ENCODE measurements around the gene GINS2.

Gene GINS2

GRCh38 chr16:85665929-85666328 lies 22.8 kb downstream of the GINS2 start:
- DNase-seq = no peak

- DNase-seq = no peak
Observed at GRCh38 chr16:85665373-85665740, 23.4 kb downstream of the GINS2 start.

DNA sequence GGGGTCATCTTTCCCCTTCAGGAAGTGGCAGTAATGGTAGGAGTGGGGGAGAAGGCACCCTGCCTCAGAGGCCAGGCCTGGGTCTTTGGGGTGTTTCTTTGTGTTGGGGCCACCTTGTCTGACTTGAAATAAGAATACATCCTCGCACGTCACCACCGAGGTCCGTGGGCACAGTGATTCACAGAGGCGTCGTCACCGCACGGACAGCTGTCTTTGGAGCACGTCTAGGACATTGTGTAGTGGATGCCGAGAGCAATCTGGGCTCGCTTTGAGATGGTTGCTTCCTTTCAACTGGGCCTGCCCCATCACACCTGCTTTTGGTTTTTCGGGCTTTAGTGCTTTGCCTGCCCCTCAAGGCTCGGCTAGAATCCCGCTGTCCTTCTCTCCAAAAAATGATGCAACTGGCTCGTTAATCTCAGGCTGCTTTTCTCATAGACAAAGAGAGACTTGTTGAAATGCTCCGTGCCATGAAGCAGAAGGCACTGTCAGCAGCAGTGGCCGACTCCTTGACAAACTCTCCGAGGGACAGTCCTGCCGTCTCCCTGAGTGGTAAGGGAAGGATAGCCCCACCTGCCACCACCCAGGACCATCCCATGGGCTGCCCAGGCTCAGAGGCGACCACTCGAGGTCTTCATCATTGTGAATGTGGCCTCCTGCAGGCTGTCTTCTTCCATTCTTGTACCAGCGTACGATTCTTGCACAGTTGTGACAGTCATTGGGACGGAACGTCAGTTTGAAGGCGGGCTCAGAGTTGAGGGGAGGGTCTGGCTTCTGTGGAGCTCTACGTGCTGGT lies 24.0 kb downstream of the GINS2 start:
- DNase-seq = no peak

DNA sequence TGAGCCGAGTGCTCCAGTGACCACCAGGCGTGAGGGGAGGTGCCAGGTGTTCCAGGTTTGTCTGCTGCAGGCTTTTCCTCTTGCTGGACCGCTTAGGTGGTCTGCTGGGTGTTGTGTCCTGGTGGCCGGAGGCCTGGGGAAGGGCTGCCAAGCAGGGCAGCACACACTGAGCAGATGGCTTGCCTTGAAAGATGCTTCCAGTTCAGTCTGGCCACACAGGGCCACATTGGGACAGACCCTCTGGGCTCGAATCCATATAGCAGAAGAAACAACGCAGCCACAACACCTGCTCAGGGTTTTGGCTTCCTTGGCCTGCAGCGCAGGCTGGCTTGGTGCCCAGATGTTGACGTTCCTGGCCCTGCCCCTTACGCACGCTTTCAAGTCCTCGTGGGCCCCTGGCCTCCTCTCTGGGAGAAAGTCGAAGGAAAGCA lies 24.8 kb downstream of the GINS2 start:
- no peak for DNase-seq

GRCh38 chr16:85662976-85663830 lies 25.6 kb downstream of the GINS2 start:
- DNase-seq = no peak

DNA sequence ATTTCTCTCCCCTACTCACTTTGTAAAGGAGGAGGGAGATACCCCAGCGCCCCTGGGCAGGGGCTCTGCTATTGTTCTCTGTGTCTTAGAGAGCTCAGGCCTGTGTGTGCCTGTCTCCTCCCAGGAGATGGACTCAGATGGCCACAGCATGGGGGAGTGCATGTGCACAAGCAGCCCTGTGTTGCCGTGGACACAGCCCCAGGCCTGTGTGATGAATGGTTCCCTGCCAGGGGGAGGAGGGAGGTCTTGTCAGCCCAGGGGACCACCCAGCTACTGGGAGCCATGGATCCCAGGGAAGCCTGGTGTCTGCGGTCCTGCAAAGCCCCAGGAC lies 26.3 kb downstream of the GINS2 start:
- DNase-seq = no peak

- no peak for DNase-seq
Observed at GRCh38 chr16:85661740-85662481, 26.8 kb downstream of the GINS2 start.

GRCh38 chr16:85660843-85661739 lies 27.7 kb downstream of the GINS2 start:
- DNase-seq = no peak

DNA sequence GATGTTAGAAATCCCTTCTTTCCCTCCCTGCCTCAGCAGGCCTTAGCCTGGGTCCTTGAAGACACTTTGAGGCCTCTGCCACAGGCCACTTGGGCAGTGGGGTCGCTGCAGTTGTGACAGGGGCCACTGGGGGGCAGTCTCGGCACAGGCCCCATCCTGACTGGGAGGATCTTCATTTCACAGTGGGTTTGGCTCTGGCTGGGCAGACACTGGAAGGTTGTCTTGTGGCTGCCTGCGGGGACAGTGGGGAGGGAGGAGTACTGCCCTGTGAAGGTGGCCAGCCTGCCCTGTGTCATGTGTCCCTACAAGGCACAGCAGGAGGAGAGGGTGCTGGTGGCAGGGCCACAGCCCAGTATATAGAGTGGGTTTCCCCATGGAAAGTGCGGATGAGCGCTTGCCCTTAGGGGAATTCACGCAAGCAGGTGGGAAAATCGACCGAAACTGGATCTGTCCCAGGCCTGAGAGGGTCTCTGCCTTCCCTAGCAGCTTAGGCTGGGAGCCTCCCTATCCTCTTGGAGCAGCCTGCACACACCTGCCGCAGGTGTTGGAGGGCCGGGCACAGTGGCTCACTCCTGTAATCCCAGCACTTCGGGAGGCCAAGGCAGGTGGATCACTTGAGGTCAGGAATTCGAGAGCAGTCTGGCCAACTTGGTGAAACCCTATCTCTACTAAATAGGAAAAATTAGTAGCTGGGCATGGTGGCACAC lies 28.8 kb downstream of the GINS2 start:
- DNase-seq = peak; percentile 68

DNA sequence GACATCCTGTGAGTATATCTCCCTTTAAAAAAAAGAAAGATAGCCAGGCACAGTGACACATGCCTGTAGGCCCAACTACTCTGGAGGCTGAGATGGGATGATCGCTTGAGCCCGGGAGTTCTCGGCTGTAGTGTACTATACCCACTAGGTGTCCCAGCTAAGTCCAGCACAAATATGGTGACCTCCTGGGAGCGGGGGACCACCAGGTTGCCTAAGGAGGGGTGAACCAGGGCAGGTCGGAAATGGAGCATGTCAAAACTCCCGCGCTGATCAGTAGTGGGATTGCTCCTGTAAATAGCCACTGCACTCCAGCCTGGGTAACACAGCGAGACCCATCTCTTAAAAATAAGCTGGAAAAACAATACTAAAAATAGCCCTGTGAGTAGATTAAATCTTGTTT lies 29.4 kb downstream of the GINS2 start:
- DNase-seq = no peak

DNA sequence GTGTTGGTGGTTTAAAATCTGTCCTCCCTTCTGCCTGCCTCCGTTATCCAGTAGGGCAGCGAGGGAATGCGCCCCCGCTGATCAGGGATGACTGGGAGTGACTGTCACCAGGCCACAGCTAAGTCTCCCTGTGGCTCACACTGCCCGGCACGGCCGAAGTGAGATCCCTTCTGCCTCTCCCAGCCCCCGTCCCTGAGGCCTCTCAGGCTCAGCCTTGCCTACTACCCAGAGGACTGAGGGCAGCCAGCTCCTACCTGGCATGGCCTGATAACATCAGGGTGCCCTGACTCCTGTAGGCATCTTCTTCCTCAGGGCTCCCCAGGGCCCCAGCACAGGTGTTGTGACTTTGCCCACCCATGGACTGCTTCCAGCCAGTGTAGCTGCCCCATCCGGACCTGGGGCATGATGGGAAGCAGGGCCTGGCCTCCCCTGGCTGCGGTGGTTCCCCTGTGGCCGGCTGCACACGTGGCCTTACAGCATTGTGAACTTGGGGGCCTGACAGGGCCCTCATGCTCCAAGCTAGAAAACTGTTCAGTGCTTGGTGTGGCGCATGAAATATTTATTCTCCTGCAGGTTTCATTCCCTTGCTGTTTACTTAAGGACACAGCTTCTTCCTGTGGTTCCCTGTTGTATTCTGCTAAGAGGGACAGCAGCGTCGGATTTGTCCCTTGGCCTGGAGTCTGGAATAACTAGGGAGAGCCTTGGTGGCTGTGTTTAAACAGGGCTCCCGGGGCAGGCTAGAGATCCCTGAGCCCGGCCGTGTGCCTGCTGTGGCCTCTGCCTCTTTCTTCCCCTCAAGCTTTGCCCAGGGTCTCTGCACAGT lies 30.0 kb downstream of the GINS2 start:
- DNase-seq = no peak

- no peak for DNase-seq
Observed at GRCh38 chr16:85657996-85658395, 30.8 kb downstream of the GINS2 start.

- no peak for DNase-seq
Observed at GRCh38 chr16:85657267-85657650, 31.5 kb downstream of the GINS2 start.

DNA sequence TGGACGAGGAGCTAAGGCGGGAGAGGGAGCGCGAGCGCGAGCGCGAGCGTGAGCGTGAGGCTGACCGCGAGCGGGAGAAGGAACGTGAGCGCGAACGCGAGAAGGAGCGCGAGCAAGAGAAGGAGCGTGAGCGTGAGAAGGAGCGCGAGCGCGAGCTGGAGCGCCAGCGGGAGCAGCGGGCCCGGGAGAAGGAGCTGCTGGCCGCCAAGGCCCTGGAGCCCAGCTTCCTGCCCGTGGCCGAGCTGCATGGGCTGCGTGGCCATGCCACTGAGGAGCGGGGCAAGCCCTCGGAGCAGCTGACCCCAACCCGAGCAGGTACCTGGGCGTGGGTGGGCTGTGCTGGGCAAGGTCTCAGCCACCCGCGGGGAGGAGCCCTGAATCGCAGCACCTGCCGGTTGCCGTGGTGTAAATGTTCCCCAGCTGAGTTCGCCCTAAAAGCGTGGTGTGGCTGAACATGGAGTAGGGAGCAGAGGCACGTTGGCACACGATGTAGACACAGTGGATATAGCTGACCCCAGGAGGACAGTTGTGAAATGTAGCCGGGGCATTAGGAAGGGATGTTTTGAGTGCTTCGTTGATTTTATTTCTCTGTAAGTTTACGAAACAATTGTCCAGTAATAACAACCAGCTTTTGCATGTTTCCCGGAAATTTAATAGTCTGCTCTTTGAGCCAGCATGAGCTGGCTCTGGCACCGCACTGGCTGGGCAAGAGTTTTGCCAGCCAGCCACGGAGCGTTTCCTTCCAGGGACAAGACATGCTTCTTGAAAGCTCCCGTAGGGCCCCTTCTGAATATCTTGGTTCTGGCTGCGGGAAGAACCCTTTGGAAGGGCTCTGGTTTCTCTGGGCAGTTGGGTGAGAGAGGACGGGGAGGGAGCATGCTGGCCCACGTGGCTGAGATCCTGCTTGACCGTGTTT lies 32.1 kb downstream of the GINS2 start:
- DNase-seq = no peak

DNA sequence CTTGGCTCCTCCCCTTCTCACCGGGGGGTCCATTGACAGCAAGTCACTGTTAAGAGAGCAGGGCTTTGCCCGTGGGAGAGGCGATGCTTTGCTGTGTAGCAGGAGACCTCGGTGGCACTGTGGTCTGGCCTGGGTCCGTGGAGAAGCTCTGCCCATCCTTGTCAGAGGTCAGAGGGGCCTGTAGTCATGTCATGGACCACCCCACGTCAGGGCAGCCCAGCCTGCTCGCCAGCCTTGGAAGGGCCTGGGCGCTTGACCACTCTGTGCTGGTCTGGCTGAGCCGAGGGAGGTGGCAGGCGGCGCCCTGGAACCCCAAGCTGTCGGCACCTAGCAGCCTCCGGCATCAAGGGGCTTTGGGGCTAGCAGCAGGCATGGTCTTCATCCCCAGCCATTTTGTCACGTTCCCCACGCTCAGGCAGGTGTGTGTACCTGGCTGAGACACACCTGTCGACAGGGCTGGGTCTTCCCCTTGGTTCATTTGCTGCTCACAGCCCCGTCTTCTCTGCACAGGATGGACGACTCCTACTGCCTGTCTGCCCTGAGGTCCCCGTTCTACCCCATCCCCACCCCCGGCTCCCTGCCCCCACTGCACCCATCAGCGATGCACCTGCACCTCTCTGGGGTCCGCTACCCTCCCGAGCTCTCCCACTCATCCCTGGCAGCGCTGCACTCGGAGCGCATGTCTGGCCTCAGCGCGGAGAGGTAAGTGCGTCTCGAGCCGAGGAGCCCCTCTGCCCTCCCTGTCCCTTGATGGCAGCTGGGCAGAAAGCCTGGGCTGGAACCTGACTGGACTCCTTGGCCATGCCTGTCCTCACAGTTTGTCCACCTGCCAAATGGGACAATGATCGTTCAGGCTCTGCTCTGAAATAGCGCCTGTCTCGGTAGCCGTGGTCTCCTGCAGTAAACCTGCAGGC lies 33.3 kb downstream of the GINS2 start:
- DNase-seq = no peak

- no peak for DNase-seq
Observed at GRCh38 chr16:85654251-85655095, 34.3 kb downstream of the GINS2 start.

GRCh38 chr16:85653290-85653891 lies 35.4 kb downstream of the GINS2 start:
- DNase-seq = no peak
